Large intestine (tissue), 3 donors: ENCODE data around the gene SCUBE3. TPM values are rescaled to one million over a fixed set of nuclear protein-coding genes. Genes with fewer than 3 reads are reported as not detected.

Experiments used
- DNase-seq, 2 donors: peaks; one replicate each; pipeline versions ENCODE4 v3.0.0 to v3.0.0-alpha.2; 2013
- H3K27ac ChIP-seq: one replicate; pipeline ENCODE4 v1.5.1; 2013; ENCODE audit warnings: low read length
- H3K27me3 ChIP-seq: 2 replicates; pipeline ENCODE4 v1.6.1; 2013; ENCODE audit warnings: low read length; ENCODE audit not compliant: control insufficient read depth, insufficient read depth
- H3K36me3 ChIP-seq: 2 replicates; pipeline ENCODE4 v1.6.1; 2013; ENCODE audit warnings: low read length; ENCODE audit not compliant: control insufficient read depth, insufficient read depth
- H3K4me1 ChIP-seq: one replicate; pipeline ENCODE4 v1.6.1; 2013; ENCODE audit warnings: low read length; ENCODE audit not compliant: control insufficient read depth, insufficient read depth
- H3K4me3 ChIP-seq: one replicate; pipeline ENCODE4 v1.5.1; 2013; ENCODE audit warnings: low read length
- H3K9me3 ChIP-seq: one replicate; pipeline ENCODE4 v1.6.1; 2013; ENCODE audit warnings: mild to moderate bottlenecking, low read depth, low read length, moderate library complexity; ENCODE audit not compliant: control insufficient read depth
- WGBS: methylation state at CpG from one replicate; pipeline ENCODE4 v1.1.5; 2013; ENCODE audit warnings: low lambda C conversion rate; ENCODE audit not compliant: insufficient coverage; 5-methylcytosine and 5-hydroxymethylcytosine counted together
- polyA plus RNA-seq: library from polyadenylated mRNA; unstranded; fragments of 120-200 nt; gene quantifications from one replicate; pipeline ENCODE4 v1.2.1, GENCODE V29; 2013

SCUBE3 gene
- polyA plus RNA-seq, 1 donor, result 3.3 TPM

DNA sequence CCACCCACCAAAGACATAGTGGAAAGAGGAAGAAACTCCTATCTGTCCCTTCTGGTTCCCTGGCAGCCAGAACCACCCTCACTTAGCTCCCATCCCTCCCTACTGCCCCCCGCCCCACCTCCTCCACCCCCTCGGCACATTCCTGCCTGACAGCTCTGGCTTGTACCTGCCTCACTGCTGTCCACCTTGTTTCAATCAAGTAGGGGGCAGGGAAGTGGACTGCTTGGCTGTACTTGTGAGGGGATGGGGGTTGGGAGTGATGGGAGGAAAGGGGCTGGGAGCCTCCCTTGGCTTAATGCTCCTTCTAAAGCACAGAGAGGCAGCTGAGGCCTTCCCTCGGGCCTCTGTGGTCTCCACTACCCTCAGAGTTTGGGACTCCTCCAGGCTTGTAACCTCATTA is 23.7 kb downstream of the SCUBE3 start:
- Histone ChIP-seq H3K4me3 (no peak overlapping the region), H3K27me3 (no peaks in the 10 kb centered on the region), H3K36me3 (peaks cover 7% of the 10 kb centered on the region), H3K4me1 (peaks cover 10% of the 10 kb centered on the region), H3K9me3 (peaks cover 6% of the 10 kb centered on the region), H3K27ac (no peak overlapping the region)
- no peak for DNase-seq
- WGBS, result no CpG with 5 or more reads among the region's 3 CpGs

DNA sequence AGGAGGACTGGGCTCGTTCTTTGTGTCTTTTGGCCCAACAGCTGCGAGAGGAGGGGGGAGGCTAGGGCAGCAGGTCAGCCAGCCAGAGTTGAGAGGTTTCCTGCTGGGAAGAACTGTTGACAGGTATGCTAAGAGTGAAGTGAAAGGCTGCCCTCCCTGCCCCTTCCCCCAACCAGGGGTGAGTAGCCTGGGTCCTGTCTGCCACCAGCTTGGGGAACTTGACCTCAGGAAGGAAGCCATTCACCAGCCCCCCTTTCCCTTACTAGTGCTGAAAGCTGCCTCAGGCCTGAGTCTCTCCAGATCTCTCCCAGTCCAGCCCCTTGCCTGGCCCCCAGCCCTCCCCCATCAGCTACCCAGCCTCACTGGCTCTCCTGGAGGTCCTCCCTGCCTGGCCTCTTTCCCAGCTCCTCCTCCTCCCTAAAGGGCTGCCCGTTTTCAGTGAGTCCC is 25.1 kb downstream of the SCUBE3 start:
- H3K4me1 ChIP-seq, result peaks cover 10% of the 10 kb centered on the region
- H3K36me3 ChIP-seq, result peaks cover 13% of the 10 kb centered on the region
- H3K27ac ChIP-seq, result no peak overlapping the region
- H3K4me3 ChIP-seq, result no peak overlapping the region
- peaks cover 6% of the 10 kb centered on the region for H3K9me3 ChIP-seq
- DNase-seq, result no peak
- no CpG with 5 or more reads among the region's 3 CpGs for WGBS
- H3K27me3 ChIP-seq, result no peaks in the 10 kb centered on the region

DNA sequence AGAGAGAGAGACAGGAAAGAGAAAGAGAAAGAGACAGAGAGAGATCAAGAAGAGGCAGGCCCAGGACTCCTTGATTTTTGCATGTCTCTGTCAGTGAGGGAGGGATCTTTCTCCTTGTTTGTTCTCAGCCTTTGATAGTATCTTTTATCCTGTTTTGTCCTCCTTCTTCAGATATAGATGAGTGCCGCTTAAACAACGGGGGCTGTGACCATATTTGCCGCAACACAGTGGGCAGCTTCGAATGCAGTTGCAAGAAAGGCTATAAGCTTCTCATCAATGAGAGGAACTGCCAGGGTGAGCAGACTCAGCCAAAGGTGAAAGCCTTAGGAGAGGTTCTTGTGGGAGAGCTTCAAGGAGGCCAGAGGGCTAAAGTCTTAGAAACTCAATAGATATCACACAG is 25.8 kb downstream of the SCUBE3 start:
- Histone ChIP-seq H3K4me3 (no peak overlapping the region), H3K27me3 (no peaks in the 10 kb centered on the region), H3K9me3 (peaks cover 6% of the 10 kb centered on the region), H3K36me3 (peaks cover 13% of the 10 kb centered on the region), H3K27ac (no peak overlapping the region), H3K4me1 (peaks cover 10% of the 10 kb centered on the region)
- no peak for DNase-seq
- 75% methylated on average over 2 of the region's 4 CpGs for WGBS

DNA sequence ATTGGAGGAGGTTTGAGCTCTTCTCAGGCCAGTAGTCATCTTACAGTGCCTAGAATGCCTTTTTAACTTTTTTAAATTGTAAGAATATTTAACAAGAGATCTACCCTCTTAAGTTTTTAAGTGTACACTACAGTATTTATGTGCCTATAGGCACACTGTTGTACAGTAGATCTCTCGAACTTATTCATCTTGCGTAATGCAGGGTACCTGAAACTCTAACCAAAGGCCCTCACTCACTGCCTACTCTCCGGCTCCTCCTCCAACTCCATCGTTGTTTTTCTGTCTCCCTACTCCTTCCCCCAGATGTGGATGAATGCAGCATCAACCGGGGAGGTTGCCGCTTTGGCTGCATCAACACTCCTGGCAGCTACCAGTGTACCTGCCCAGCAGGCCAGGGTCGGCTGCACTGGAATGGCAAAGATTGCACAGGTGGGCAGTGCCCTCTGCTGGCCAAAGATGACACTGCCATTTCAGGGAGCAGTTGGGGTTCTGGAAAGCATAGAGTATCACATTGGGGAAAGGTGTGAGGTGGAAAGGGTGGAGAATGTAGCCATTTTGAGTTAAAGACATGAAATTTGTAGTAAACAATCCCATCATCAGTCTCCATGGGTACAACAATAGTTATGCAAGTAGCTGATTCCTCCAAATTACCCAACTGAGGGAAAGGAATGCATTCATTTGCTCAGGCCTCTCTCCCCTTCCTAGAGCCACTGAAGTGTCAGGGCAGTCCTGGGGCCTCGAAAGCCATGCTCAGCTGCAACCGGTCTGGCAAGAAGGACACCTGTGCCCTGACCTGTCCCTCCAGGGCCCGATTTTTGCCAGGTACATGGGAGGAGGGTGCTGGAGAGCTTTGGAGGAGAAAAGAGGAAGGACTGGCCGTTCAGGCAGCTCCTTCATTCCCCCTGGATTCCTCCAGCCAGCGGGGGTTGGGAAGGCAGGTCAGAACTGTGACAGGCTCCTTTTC is 27.4 kb downstream of the SCUBE3 start:
- peaks cover 10% of the 10 kb centered on the region for H3K4me1 ChIP-seq
- no peak overlapping the region for H3K27ac ChIP-seq
- WGBS, result 60% methylated on average over 1 of the region's 12 CpGs

DNA sequence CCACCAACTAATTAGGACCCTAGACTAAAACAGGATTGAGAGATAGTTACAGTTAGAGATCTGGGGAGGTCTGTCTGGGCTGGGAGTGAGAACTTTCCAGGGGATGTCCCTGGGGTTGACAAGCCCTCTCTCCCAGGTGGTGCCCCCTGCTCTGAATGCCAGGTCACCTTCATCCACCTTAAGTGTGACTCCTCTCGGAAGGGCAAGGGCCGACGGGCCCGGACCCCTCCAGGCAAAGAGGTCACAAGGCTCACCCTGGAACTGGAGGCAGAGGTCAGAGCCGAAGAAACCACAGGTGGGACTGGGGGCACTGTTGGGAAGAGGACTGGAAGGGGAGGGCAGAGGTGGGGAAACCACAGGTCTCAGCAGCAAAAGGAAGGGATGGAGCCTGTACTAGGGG is 28.7 kb downstream of the SCUBE3 start:
- Histone ChIP-seq H3K9me3 (no peaks in the 10 kb centered on the region), H3K27ac (no peak overlapping the region), H3K27me3 (no peaks in the 10 kb centered on the region), H3K36me3 (peaks cover 19% of the 10 kb centered on the region), H3K4me3 (no peak overlapping the region), H3K4me1 (peaks cover 10% of the 10 kb centered on the region)
- WGBS, result no CpG with 5 or more reads among the region's 5 CpGs
- no peak for DNase-seq

More for the DNA sequence above, 27.4 kb downstream of the SCUBE3 start:
- no peak overlapping the region for H3K4me3 ChIP-seq
- H3K27me3 ChIP-seq, result no peaks in the 10 kb centered on the region
- DNase-seq, result peak; percentile 38 to 52
- H3K36me3 ChIP-seq, result peaks cover 16% of the 10 kb centered on the region
- no peaks in the 10 kb centered on the region for H3K9me3 ChIP-seq

DNA sequence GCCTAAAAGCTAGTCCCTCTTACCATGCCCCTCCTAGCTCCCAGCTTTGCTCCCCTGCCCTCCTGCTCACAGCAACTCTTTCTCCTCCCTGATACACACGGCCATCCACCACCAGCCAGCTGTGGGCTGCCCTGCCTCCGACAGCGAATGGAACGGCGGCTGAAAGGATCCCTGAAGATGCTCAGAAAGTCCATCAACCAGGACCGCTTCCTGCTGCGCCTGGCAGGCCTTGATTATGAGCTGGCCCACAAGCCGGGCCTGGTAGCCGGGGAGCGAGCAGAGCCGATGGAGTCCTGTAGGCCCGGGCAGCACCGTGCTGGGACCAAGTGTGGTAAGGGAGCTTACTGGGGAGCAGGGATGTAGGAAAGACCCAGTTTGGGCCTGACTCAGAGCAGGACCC is 29.1 kb downstream of the SCUBE3 start:
- H3K27me3 ChIP-seq, result no peaks in the 10 kb centered on the region
- no peak overlapping the region for H3K27ac ChIP-seq
- H3K9me3 ChIP-seq, result no peaks in the 10 kb centered on the region
- WGBS, result no CpG with 5 or more reads among the region's 13 CpGs
- H3K4me3 ChIP-seq, result no peak overlapping the region
- DNase-seq, result no peak
- H3K4me1 ChIP-seq, result peaks cover 10% of the 10 kb centered on the region
- H3K36me3 ChIP-seq, result peaks cover 19% of the 10 kb centered on the region

DNA sequence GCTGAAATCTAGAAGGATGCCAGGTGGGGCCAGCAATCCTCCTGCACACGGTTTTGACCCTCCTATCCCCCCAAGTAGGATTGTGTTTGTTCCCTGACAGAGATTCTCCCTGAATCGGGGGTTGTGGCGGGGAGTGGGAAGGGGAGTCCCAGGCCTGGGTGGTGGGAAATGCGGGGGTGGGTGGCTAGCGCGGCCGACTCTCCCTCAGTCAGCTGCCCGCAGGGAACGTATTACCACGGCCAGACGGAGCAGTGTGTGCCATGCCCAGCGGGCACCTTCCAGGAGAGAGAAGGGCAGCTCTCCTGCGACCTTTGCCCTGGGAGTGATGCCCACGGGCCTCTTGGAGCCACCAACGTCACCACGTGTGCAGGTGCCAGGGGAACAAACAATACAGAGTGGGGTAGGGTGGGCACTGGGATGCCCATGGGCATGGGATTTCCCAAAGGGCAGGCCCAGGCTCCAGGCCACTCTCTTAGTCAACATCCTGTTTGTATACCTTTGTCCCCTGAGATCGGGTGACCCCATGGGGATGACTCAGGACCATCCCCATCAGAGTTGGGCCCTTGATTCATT is 29.7 kb downstream of the SCUBE3 start:
- H3K4me1 ChIP-seq, result peaks cover 10% of the 10 kb centered on the region
- H3K27me3 ChIP-seq, result no peaks in the 10 kb centered on the region
- DNase-seq, result no peak
- no peak overlapping the region for H3K27ac ChIP-seq
- peaks cover 19% of the 10 kb centered on the region for H3K36me3 ChIP-seq
- no CpG with 5 or more reads among the region's 17 CpGs for WGBS
- no peak overlapping the region for H3K4me3 ChIP-seq
- H3K9me3 ChIP-seq, result no peaks in the 10 kb centered on the region

DNA sequence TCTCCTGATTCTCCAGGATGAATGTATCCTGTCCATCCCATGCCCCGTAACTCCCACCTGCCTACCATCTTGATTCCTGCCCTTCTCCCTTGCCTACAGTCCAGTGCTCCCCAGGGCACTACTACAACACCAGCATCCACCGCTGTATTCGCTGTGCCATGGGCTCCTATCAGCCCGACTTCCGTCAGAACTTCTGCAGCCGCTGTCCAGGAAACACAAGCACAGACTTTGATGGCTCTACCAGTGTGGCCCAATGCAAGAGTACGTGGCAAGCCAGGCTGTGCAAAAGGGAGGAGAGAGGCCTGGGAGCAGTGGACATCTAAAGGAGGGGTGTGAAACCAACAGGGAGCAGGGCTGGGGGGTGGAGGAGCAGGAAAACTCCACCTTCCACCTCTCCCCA is 30.8 kb downstream of the SCUBE3 start:
- no peaks in the 10 kb centered on the region for H3K27me3 ChIP-seq
- peaks cover 19% of the 10 kb centered on the region for H3K36me3 ChIP-seq
- no peaks in the 10 kb centered on the region for H3K9me3 ChIP-seq
- no peak overlapping the region for H3K27ac ChIP-seq
- no peak overlapping the region for H3K4me3 ChIP-seq
- H3K4me1 ChIP-seq, result peaks cover 7% of the 10 kb centered on the region
- DNase-seq, result no peak
- WGBS, result no CpG with 5 or more reads among the region's 7 CpGs

DNA sequence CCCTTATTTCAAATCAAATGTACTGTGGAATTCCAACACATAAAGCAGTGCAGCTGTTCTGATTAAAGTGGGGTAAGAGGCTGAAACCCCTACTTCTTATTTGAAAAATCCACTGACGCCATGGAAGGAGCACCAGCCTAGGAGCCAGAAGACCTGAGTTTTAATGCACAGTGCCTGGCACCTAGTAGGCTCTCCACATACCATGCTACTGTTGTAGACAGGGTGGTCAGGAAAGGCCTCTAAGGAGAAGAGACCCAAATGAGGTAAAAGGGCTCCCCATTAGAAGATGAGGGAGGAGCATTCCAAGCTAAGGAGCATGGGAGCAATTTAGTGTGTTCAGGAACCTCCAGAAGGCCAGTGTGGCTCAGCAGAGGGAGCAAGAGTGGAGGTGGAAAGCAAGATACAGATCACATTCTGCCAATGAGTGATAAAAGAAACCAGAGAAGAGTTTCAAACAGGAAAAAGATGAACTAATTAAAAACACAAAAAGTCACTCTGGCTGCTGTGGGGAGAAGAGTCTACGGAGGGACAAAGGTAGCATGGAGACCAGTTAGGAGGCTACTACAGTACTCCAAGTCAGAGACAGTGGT is 34.0 kb downstream of the SCUBE3 start:
- no CpG with 5 or more reads among the region's 2 CpGs for WGBS
- DNase-seq, result no peak
- no peak overlapping the region for H3K27ac ChIP-seq
- no peaks in the 10 kb centered on the region for H3K27me3 ChIP-seq
- peaks cover 5% of the 10 kb centered on the region for H3K9me3 ChIP-seq
- H3K4me3 ChIP-seq, result no peak overlapping the region
- H3K4me1 ChIP-seq, result no peaks in the 10 kb centered on the region
- H3K36me3 ChIP-seq, result peaks cover 14% of the 10 kb centered on the region

DNA sequence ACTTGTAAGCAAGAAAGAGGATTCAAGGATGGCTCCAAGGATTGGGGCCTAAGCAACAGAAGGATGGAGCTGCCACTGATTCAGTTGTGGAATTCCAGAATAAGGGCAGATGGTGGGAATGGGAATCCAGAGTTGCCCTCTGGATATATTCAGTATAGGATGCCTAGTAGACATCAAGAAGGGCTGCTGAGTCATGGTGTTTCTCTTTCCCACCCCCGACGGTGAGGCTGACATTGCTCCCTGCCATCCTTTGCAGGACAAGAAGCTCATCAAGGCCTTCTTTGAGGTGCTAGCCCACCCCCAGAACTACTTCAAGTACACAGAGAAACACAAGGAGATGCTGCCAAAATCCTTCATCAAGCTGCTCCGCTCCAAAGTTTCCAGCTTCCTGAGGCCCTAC is 34.5 kb downstream of the SCUBE3 start:
- no CpG with 5 or more reads among the region's 3 CpGs for WGBS
- H3K4me1 ChIP-seq, result no peaks in the 10 kb centered on the region
- no peak for DNase-seq

More for the DNA sequence above, 34.5 kb downstream of the SCUBE3 start:
- no peak overlapping the region for H3K27ac ChIP-seq
- peaks cover 8% of the 10 kb centered on the region for H3K36me3 ChIP-seq
- peaks cover 5% of the 10 kb centered on the region for H3K9me3 ChIP-seq
- no peak overlapping the region for H3K4me3 ChIP-seq
- no peaks in the 10 kb centered on the region for H3K27me3 ChIP-seq
